HepG2 (cell line): Measurements from ENCODE around the gene CPLX3. TPM values are rescaled to one million over a fixed set of nuclear protein-coding genes. Genes with fewer than 3 reads are reported as not detected.

ENCODE experiments used
- CENPBD1 ChIP-seq: sonication (generic); formaldehyde crosslinking; IDR thresholded peaks from 2 replicates; pipeline ENCODE4 v1.8.0; 2022; ENCODE audit warnings: missing genetic modification reagents, low read depth, mild to moderate bottlenecking, borderline replicate concordance
- CERS6 ChIP-seq: sonication (generic); formaldehyde crosslinking; IDR thresholded peaks from 2 replicates; pipeline ENCODE4 v1.5.0; 2020; ENCODE audit warnings: missing genetic modification reagents
- HOXA3 ChIP-seq: sonication (generic); formaldehyde crosslinking; IDR thresholded peaks from 2 replicates; pipeline ENCODE4 v1.5.0; 2020; ENCODE audit warnings: missing genetic modification reagents
- JUND ChIP-seq: sonication (generic); formaldehyde crosslinking; IDR thresholded peaks from 2 replicates; pipeline ENCODE4 v1.8.0; 2022; ENCODE audit warnings: mild to moderate bottlenecking, missing genetic modification reagents
- TBX2 ChIP-seq: sonication (generic); formaldehyde crosslinking; IDR thresholded peaks from 2 replicates; pipeline ENCODE4 v1.5.0; 2020; ENCODE audit warnings: missing genetic modification reagents, mild to moderate bottlenecking, borderline replicate concordance
- ZNF275 ChIP-seq: sonication (generic); formaldehyde crosslinking; IDR thresholded peaks from 2 replicates; pipeline ENCODE4 v1.8.0; 2022; ENCODE audit warnings: missing genetic modification reagents, mild to moderate bottlenecking, inconsistent platforms, borderline replicate concordance
- ZNF331 ChIP-seq: sonication (generic); formaldehyde crosslinking; IDR thresholded peaks from 2 replicates; pipeline ENCODE4 v1.4.0; 2020; ENCODE audit warnings: missing genetic modification reagents
- ZNF577 ChIP-seq: sonication (generic); formaldehyde crosslinking; IDR thresholded peaks from 2 replicates; pipeline ENCODE4 v1.4.0; 2020; ENCODE audit warnings: mild to moderate bottlenecking, low read depth, missing genetic modification reagents, borderline replicate concordance
- ZNF678 ChIP-seq: sonication (generic); formaldehyde crosslinking; IDR thresholded peaks from 2 replicates; pipeline ENCODE4 v1.4.0; 2020; ENCODE audit warnings: mild to moderate bottlenecking, missing genetic modification reagents
- polyA plus RNA-seq, 8 experiments: library from polyadenylated mRNA; depleted of rRNA in 3 of 8; stranded (reverse) in 7 of 8; unstranded in 1 of 8; fragments of >200 nt; fragmentation: Illumina TruSeq in 4 of 8; extraction: Trizol in 4 of 8; gene quantifications; 2 replicates each; pipeline versions ENCODE4 v1.2.1 to v1.2.3, GENCODE V29; 2011 to 2016; ENCODE audit warnings: low read depth in 4 of 8, missing spikeins in 1 of 8, mixed read lengths in 1 of 8; ENCODE audit not compliant: insufficient read depth in 1 of 8
- total RNA-seq, 5 experiments: library from RNA; depleted of rRNA; stranded (reverse); fragments of >200 nt; fragmentation: Illumina TruSeq; extraction: Trizol; gene quantifications; 2 replicates each; pipeline ENCODE4 v1.2.3, GENCODE V29; 2016; ENCODE audit warnings: low read depth in 1 of 5
- TF ChIP-seq, protein P1 (sequence below): IDR thresholded peaks from 2 replicates; pipeline ENCODE4 v1.6.1; 2016; ENCODE audit warnings: low read depth, borderline replicate concordance

CPLX3 gene
- total and polyA plus RNA-seq, 2 of the 13 experiments (the other 11 are each of a cell fraction or from before 2014, with no cell fraction given) = not detected

DNA sequence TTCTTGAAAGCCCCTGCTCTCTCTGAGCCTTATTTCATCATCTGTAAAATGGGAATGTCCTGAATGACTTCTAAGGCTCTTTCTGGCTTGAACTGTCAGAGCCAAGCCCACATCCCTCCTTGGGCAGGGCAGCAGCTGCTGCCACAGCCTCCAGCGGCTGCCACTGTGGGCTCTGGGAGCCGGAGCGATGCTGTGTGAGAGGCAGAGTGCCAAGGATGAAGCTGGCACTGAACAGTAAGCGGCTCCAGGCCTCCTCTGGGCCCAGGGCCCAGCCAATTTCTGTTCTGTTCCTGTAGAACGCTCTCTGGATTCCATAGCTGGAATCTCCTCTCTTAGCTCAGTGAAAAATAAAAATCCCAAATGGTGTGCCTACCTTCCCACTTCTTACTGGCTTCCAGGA, 4.4 kb downstream of the CPLX3 start (continued):
- TF ChIP-seq TBX2 (CRISPR knock-in tag) (no peak), ZNF331 (CRISPR knock-in tag) (no peak), ZNF678 (CRISPR knock-in tag) (no peak), ZNF275 (no peak), CERS6 (no peak), JUND (CRISPR knock-in tag) (no peak), HOXA3 (CRISPR knock-in tag) (no peak), CENPBD1 (no peak), ZNF577 (CRISPR knock-in tag) (no peak)
- TF ChIP-seq, protein P1, sequence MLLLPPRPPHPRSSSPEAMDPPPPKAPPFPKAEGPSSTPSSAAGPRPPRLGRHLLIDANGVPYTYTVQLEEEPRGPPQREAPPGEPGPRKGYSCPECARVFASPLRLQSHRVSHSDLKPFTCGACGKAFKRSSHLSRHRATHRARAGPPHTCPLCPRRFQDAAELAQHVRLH (CRISPR knock-in tag) = no peak
- TF ChIP-seq, all 625 proteins: peak for 0
